Panc1 (cell line): ENCODE data around the gene LRFN2.

Experiments used
- POLR2AphosphoS5 ChIP-seq: IDR thresholded peaks from 2 replicates; pipeline ENCODE4 v1.6.1; 2012; ENCODE audit warnings: mild to moderate bottlenecking, low read depth, low read length, moderate library complexity
- TF ChIP-seq, protein P1 (sequence below): fragments of 450-650 bp; IDR thresholded peaks from 2 replicates; pipeline ENCODE4 v1.5.1; 2017; ENCODE audit warnings: mild to moderate bottlenecking

GRCh38 chr6:40376113-40376650 lies 211.0 kb downstream of the LRFN2 start:
- no peak for TF ChIP-seq POLR2AphosphoS5
- TF ChIP-seq, protein P1, sequence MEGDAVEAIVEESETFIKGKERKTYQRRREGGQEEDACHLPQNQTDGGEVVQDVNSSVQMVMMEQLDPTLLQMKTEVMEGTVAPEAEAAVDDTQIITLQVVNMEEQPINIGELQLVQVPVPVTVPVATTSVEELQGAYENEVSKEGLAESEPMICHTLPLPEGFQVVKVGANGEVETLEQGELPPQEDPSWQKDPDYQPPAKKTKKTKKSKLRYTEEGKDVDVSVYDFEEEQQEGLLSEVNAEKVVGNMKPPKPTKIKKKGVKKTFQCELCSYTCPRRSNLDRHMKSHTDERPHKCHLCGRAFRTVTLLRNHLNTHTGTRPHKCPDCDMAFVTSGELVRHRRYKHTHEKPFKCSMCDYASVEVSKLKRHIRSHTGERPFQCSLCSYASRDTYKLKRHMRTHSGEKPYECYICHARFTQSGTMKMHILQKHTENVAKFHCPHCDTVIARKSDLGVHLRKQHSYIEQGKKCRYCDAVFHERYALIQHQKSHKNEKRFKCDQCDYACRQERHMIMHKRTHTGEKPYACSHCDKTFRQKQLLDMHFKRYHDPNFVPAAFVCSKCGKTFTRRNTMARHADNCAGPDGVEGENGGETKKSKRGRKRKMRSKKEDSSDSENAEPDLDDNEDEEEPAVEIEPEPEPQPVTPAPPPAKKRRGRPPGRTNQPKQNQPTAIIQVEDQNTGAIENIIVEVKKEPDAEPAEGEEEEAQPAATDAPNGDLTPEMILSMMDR = no peak
